CD4-positive, alpha-beta memory T cell (primary cell): Measurements from ENCODE around the gene LSM14B. TPM values are rescaled to one million over a fixed set of nuclear protein-coding genes. Genes with fewer than 3 reads are reported as not detected.

ENCODE experiments used
- CTCF ChIA-PET: fragments of 350-600 bp; sonication (Branson Sonifier 250); formaldehyde crosslinking; loops from one replicate; lab custom pipeline; 2021; ENCODE audit warnings: inconsistent platforms; ENCODE audit not compliant: partially characterized antibody; lab: Charles Lee
- POLR2A ChIA-PET: fragments of 350-600 bp; sonication (Branson Sonifier 250); formaldehyde crosslinking; loops from one replicate; lab custom pipeline; 2021; ENCODE audit not compliant: partially characterized antibody; lab: Charles Lee
- DNase-seq, 5 donors: peaks; one replicate each; pipeline versions ENCODE4 v3.0.0 to v3.0.0-alpha.2; 2020 to 2022; ENCODE audit warnings: mixed read lengths in 1 of 5
- H3K27ac ChIP-seq: one replicate; pipeline ENCODE4 v1.7.0; 2013; ENCODE audit warnings: low read depth, low read length
- H3K27me3 ChIP-seq: 2 replicates; pipeline ENCODE4 v1.7.0; 2013; ENCODE audit warnings: mild to moderate bottlenecking, low read length, moderate library complexity; ENCODE audit not compliant: insufficient read depth
- H3K36me3 ChIP-seq: 2 replicates; pipeline ENCODE4 v1.7.0; 2013; ENCODE audit warnings: mild to moderate bottlenecking, low read length, moderate library complexity; ENCODE audit not compliant: insufficient read depth
- H3K4me1 ChIP-seq: 2 replicates; pipeline ENCODE4 v1.7.0; 2013; ENCODE audit warnings: mild to moderate bottlenecking, low read length, moderate library complexity; ENCODE audit not compliant: insufficient read depth
- H3K4me3 ChIP-seq, 2 donors: one replicate each; pipeline ENCODE4 v1.7.0; 2013; ENCODE audit warnings: low read length in 2 of 2, mild to moderate bottlenecking in 1 of 2
- H3K9me3 ChIP-seq, 2 donors: one replicate each; pipeline ENCODE4 v1.7.0; 2013; ENCODE audit warnings: low read length in 2 of 2, control low read depth in 1 of 2; ENCODE audit not compliant: control insufficient read depth in 1 of 2
- H3K27ac Mint-ChIP-seq, 7 donors: one replicate each; pipeline ENCODE4 v1.8.0; 2020 to 2021; ENCODE audit warnings: mixed read lengths in 7 of 7, mild to moderate bottlenecking in 6 of 7, inconsistent platforms in 3 of 7, moderate library complexity in 3 of 7
- H3K27me3 Mint-ChIP-seq, 2 donors: one replicate each; pipeline ENCODE4 v1.8.0; 2020 to 2021; ENCODE audit warnings: mixed read lengths in 2 of 2
- H3K36me3 Mint-ChIP-seq, 2 donors: one replicate each; pipeline ENCODE4 v1.8.0; 2020 to 2021; ENCODE audit warnings: mixed read lengths in 2 of 2, inconsistent platforms in 1 of 2, mild to moderate bottlenecking in 1 of 2
- H3K4me1 Mint-ChIP-seq, 4 donors: one replicate each; pipeline ENCODE4 v1.8.0; 2020 to 2021; ENCODE audit warnings: mixed read lengths in 4 of 4, mild to moderate bottlenecking in 1 of 4
- H3K4me3 Mint-ChIP-seq, 8 donors: one replicate each; pipeline ENCODE4 v1.8.0; 2020 to 2021; ENCODE audit warnings: mixed read lengths in 8 of 8, mild to moderate bottlenecking in 7 of 8, moderate library complexity in 6 of 8, inconsistent platforms in 3 of 8
- H3K9me3 Mint-ChIP-seq, 8 donors: one replicate each; pipeline ENCODE4 v1.8.0; 2020 to 2021; ENCODE audit warnings: mixed read lengths in 8 of 8, mild to moderate bottlenecking in 5 of 8, inconsistent platforms in 3 of 8, moderate library complexity in 1 of 8
- intact Hi-C: fragments of 100-400 bp; cut with micrococcal nuclease; formaldehyde crosslinking; loops from one replicate; pipeline ENCODE4 v1.15.1; 2023
- polyA plus RNA-seq, 2 donors: library from polyadenylated mRNA; unstranded; fragments of 300-500 nt; fragmentation: Illumina TruSeq; gene quantifications; one replicate each; pipeline ENCODE4 v1.2.3, GENCODE V29; 2021
- total RNA-seq, 2 experiments: library from RNA; stranded (reverse); gene quantifications; one replicate each; pipeline ENCODE4 v1.2.3, GENCODE V29; 2021

LSM14B gene
- total and polyA plus RNA-seq, 4 experiments from 2014 or later = 0.78 to 50.3 (median 24.8) TPM

DNA sequence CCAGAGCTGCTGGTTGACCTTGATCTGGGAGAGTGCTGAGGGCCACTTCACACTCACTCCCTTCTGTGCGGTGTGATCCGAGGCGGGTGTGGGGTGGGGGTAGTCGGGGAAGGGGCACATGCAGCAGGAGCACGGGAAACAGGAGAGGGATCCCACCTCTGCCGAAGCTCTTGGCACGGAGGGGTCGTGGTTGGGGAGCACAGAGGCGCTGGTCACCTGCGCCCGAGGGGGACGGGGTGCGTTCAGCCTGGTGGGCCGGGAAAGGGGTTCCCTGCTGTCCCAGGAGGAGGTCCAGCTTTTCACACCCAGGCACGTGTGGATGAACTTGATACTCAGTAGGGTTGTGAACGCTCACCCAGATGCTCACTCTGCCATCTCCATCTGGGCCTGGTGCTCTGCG, 38.6 kb downstream of the LSM14B start:
- H3K4me1 ChIP-seq = peaks cover 12% of the 10 kb centered on the region
- no peak overlapping the region for H3K4me3 Mint-ChIP-seq
- peaks cover 12 to 26% of the 10 kb centered on the region in 2 donors for H3K36me3 Mint-ChIP-seq
- H3K4me3 ChIP-seq = no peak overlapping the region
- H3K9me3 Mint-ChIP-seq = no peaks in the 10 kb centered on the region
- H3K27ac Mint-ChIP-seq = peak overlapping the region in 1 of 7 donors; percentile 7
- no peaks in the 10 kb centered on the region for H3K9me3 ChIP-seq
- CTCF ChIA-PET = no interaction called here
- H3K36me3 ChIP-seq = peaks cover 14% of the 10 kb centered on the region
- intact Hi-C loops = no loop called here
- peaks cover 4 to 15% (median 5%) of the 10 kb centered on the region in 4 donors for H3K4me1 Mint-ChIP-seq
- POLR2A ChIA-PET = no interaction called here
- DNase-seq = no peak
- H3K27me3 ChIP-seq = no peaks in the 10 kb centered on the region
- no peak overlapping the region for H3K27ac ChIP-seq
- no peaks in the 10 kb centered on the region for H3K27me3 Mint-ChIP-seq

DNA sequence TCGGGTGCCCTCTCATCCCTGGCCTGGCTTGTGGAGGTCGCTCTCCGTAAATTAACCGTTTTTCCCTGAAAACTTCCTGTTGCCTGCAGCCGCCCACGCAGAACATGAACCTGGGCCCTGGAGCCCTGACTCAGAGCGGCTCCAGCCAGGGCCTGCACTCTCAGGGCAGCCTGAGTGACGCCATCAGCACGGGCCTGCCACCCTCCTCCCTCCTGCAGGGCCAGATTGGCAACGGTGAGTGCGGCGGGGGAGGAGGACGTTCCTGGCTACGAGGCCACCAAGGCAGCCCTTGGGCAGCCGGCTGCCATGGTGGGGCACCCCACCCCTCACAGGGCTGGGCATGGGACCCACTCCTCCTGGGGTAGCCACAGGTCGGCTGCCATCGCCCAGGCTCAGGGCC, 39.1 kb downstream of the LSM14B start:
- intact Hi-C loops = no loop called here

DNA sequence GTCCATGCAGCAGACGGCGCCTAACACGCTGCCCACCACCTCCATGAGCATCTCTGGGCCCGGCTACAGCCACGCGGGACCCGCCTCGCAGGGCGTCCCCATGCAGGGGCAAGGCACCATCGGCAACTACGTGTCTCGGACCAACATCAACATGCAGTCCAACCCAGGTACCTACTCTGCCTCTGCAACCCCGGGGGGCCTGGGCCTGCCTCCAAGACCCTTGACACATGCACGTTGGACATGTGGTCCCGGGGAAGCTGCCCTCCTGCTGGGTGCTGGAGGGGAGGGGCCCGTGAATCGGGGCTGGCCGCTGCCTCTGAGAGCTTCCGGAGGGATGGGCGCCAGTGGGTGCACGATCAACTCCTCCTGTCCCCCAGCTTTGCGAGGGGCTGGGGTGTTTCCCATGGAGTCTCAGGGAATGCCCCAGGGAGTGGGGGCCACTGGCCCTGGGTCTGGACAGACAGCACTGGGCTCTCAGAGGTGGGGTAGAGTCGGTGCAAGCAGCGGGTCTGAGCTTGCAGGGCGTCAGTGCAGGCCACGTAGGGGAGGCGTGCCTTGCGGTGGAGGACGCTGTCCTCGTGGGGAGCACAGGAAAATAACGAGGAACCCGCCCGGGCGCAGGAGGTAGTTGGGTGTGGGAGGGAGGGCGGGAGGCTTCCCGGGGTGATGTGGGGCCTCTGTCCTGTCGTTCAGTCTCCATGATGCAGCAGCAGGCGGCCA, 40.6 kb downstream of the LSM14B start:
- H3K4me3 Mint-ChIP-seq = no peak overlapping the region
- H3K27me3 ChIP-seq = no peaks in the 10 kb centered on the region
- H3K4me1 Mint-ChIP-seq = peaks cover 4 to 9% (median 6%) of the 10 kb centered on the region in 4 donors
- no peaks in the 10 kb centered on the region for H3K27me3 Mint-ChIP-seq
- CTCF ChIA-PET = no interaction called here
- peaks cover 18 to 32% of the 10 kb centered on the region in 2 donors for H3K36me3 Mint-ChIP-seq
- no peaks in the 10 kb centered on the region for H3K9me3 ChIP-seq
- DNase-seq = no peak
- intact Hi-C loops = no loop called here
- no peak overlapping the region for H3K27ac ChIP-seq
- POLR2A ChIA-PET = no interaction called here
- peaks cover 4% of the 10 kb centered on the region for H3K4me1 ChIP-seq
- H3K4me3 ChIP-seq = no peak overlapping the region
- peaks cover 14% of the 10 kb centered on the region for H3K36me3 ChIP-seq
- no peak overlapping the region for H3K27ac Mint-ChIP-seq
- H3K9me3 Mint-ChIP-seq = no peaks in the 10 kb centered on the region

More for the DNA sequence above, 39.1 kb downstream of the LSM14B start:
- peaks cover 14% of the 10 kb centered on the region for H3K36me3 ChIP-seq
- no peaks in the 10 kb centered on the region for H3K9me3 Mint-ChIP-seq
- H3K9me3 ChIP-seq = no peaks in the 10 kb centered on the region
- ChIA-PET CTCF (no interaction called here), POLR2A (no interaction called here)
- peaks cover 4 to 10% (median 5%) of the 10 kb centered on the region in 4 donors for H3K4me1 Mint-ChIP-seq
- DNase-seq = no peak
- no peaks in the 10 kb centered on the region for H3K27me3 ChIP-seq
- H3K27ac ChIP-seq = no peak overlapping the region
- H3K4me3 Mint-ChIP-seq = no peak overlapping the region
- H3K27me3 Mint-ChIP-seq = no peaks in the 10 kb centered on the region
- peaks cover 12% of the 10 kb centered on the region for H3K4me1 ChIP-seq
- peaks cover 16 to 31% of the 10 kb centered on the region in 2 donors for H3K36me3 Mint-ChIP-seq
- no peak overlapping the region for H3K27ac Mint-ChIP-seq
- H3K4me3 ChIP-seq = no peak overlapping the region

DNA sequence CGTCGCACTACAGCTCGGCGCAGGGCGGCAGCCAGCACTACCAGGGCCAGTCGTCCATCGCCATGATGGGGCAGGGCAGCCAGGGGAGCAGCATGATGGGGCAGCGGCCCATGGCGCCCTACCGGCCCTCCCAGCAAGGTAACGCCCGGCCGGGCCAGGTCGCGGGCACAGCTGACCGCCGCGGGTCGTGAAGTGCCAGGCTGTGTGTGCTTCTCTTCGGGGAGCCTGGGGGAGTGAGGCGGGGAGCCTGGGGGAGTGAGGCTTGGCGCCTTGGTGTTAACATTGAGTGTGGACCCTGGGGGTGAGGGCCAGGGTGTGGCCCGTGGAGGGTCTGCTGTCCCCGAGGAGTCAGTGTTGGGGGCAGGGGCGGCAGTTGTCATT, 41.2 kb downstream of the LSM14B start:
- Mint-ChIP-seq H3K27ac (no peak overlapping the region), H3K4me1 (peaks cover 4 to 8% (median 6%) of the 10 kb centered on the region in 4 donors), H3K27me3 (no peaks in the 10 kb centered on the region), H3K36me3 (peaks cover 22 to 37% of the 10 kb centered on the region in 2 donors), H3K4me3 (no peak overlapping the region), H3K9me3 (no peaks in the 10 kb centered on the region)
- intact Hi-C loops = no loop called here
- no peaks in the 10 kb centered on the region for H3K27me3 ChIP-seq
- ChIA-PET POLR2A (no interaction called here), CTCF (no interaction called here)
- no peak overlapping the region for H3K27ac ChIP-seq
- H3K9me3 ChIP-seq = no peaks in the 10 kb centered on the region
- no peak for DNase-seq
- H3K4me3 ChIP-seq = no peak overlapping the region
- peaks cover 14% of the 10 kb centered on the region for H3K36me3 ChIP-seq
- peaks cover 4% of the 10 kb centered on the region for H3K4me1 ChIP-seq

DNA sequence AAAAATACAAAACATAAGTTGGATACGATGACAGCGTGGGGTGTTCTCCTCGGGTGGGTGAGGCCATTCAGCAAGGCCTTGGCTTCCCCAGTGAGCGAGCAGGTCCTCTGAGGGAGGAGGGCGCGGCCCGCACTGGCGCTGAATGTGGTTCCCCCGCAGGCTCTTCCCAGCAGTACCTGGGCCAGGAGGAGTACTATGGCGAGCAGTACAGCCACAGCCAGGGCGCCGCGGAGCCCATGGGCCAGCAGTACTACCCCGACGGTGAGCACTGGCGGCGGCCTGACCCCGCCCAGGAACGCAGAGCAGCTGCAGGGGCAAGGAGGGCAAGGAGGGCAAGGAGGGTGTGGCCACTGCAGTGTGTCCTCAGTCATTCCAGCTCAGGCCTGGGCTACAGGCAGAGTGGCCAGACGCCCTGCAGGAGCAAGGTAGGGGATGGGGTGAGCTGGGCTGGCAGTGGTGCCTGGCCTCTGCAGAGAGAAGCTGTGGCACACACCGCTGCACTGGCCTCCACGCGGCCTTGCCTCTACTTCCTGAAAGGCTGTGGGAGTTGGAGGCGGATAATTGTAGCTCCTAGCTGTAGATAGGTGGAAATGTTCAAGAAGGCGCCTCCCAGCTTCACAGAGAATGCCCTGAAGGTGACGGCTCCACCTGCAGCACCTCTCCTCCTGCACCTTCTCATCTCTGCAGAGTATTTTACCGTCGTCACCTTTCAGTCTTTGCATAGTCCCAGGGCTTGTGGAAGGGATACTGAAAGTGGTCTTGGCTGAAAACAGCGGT, 41.9 kb downstream of the LSM14B start:
- intact Hi-C loops = no loop called here
- H3K4me3 ChIP-seq = no peak overlapping the region
- Mint-ChIP-seq H3K4me1 (peaks cover 4 to 6% (median 5%) of the 10 kb centered on the region in 4 donors), H3K36me3 (peaks cover 22 to 37% of the 10 kb centered on the region in 2 donors), H3K9me3 (no peaks in the 10 kb centered on the region), H3K27ac (peak overlapping the region in 3 of 7 donors; percentile 47 to 72 (median 64)), H3K27me3 (no peaks in the 10 kb centered on the region), H3K4me3 (no peak overlapping the region)
- no peaks in the 10 kb centered on the region for H3K27me3 ChIP-seq
- H3K36me3 ChIP-seq = peaks cover 14% of the 10 kb centered on the region
- POLR2A ChIA-PET = no interaction called here
- H3K4me1 ChIP-seq = peaks cover 4% of the 10 kb centered on the region
- H3K27ac ChIP-seq = no peak overlapping the region
- CTCF ChIA-PET = no interaction called here
- no peak for DNase-seq
- no peaks in the 10 kb centered on the region for H3K9me3 ChIP-seq

DNA sequence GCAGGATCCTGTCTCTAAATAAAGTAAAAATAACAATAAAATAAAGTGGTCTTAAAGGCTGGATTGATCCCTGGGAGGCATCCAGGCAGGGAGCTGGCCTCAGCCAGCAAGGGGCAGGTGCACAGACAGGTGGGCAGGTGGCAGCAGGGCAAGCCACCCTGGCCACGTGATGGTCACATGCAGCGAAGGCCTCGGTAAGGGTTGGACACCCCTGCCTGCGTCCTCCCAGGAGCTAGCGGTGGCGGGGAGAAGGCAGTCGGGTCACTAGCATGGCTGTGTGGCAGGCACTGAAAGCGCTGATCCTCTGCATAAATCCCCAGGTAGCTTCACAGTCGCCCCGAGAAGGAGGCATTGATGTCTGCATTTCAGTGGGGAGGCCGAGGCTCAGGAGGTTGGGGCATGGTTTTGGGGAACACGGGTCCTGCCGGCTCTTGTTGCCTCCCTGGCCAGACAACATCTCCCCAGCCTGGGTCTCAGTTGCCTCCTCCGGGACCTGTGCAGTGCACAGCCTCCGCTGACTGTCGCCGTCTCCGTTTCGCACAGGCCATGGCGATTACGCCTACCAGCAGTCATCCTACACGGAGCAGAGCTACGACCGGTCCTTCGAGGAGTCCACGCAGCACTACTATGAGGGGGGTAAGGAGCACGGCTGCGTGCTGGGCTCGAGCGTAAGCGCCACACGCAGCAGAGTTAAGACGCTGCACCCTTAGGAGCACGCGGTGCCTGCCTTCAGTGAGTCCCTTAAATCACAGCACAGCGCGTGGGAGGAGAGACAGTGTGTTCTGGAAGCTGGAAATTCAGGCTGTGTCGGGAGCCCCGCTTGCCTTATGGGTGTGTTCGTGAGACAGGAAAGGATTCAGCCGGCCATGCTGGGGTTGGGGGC, 42.8 kb downstream of the LSM14B start:
- CTCF ChIA-PET = no interaction called here
- Histone ChIP-seq H3K36me3 (peaks cover 14% of the 10 kb centered on the region), H3K9me3 (no peaks in the 10 kb centered on the region), H3K27ac (no peak overlapping the region), H3K27me3 (no peaks in the 10 kb centered on the region), H3K4me1 (no peaks in the 10 kb centered on the region), H3K4me3 (no peak overlapping the region)
- Mint-ChIP-seq H3K36me3 (peaks cover 22 to 37% of the 10 kb centered on the region in 2 donors), H3K4me1 (peaks cover 0 to 1% (median 0%) of the 10 kb centered on the region in 4 donors), H3K27ac (no peak overlapping the region), H3K4me3 (no peak overlapping the region), H3K27me3 (no peaks in the 10 kb centered on the region), H3K9me3 (no peaks in the 10 kb centered on the region)
- intact Hi-C loops = no loop called here
- DNase-seq = no peak
- POLR2A ChIA-PET = no interaction called here
